ENCODE measurements around the gene EDA.

Gene EDA

GRCh38 chrX:70049406-70049805 is 433.5 kb downstream of the EDA start:
- TF ChIP-seq, protein P1, sequence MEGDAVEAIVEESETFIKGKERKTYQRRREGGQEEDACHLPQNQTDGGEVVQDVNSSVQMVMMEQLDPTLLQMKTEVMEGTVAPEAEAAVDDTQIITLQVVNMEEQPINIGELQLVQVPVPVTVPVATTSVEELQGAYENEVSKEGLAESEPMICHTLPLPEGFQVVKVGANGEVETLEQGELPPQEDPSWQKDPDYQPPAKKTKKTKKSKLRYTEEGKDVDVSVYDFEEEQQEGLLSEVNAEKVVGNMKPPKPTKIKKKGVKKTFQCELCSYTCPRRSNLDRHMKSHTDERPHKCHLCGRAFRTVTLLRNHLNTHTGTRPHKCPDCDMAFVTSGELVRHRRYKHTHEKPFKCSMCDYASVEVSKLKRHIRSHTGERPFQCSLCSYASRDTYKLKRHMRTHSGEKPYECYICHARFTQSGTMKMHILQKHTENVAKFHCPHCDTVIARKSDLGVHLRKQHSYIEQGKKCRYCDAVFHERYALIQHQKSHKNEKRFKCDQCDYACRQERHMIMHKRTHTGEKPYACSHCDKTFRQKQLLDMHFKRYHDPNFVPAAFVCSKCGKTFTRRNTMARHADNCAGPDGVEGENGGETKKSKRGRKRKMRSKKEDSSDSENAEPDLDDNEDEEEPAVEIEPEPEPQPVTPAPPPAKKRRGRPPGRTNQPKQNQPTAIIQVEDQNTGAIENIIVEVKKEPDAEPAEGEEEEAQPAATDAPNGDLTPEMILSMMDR (IDR thresholded peaks at IDR 0.05; ENCODE audit: low read length, missing control alignments) = no peak
- no peak for DNase-seq (ENCODE audit: low read depth)
- no peak overlapping the region for H3K4me3 ChIP-seq (replicated peaks; ENCODE audit: low read depth, low read length)

- DNase-seq (ENCODE audit: low read depth) = peak; percentile 6
- TF ChIP-seq, protein P1 (IDR thresholded peaks at IDR 0.05; ENCODE audit: low read length, missing control alignments) = no peak
- H3K4me3 ChIP-seq (replicated peaks; ENCODE audit: low read depth, low read length) = no peak within 1 kb of the TSS
These were observed 434.0 kb downstream of the EDA start, which contains the start of gene AWAT2 for GRCh38 chrX:70049925-70050324. TSS of gene AWAT2 (minus strand) at chrX:70049938. CDS start at chrX:70049932, 6 bp downstream.

- TF ChIP-seq, protein P1 (IDR thresholded peaks at IDR 0.05; ENCODE audit: low read length, missing control alignments) = no peak
- no peak overlapping the region for H3K4me3 ChIP-seq (replicated peaks; ENCODE audit: low read depth, low read length)
- DNase-seq (ENCODE audit: low read depth) = peak; percentile 4
These were observed 437.1 kb downstream of the EDA start for GRCh38 chrX:70052895-70053615.

DNA sequence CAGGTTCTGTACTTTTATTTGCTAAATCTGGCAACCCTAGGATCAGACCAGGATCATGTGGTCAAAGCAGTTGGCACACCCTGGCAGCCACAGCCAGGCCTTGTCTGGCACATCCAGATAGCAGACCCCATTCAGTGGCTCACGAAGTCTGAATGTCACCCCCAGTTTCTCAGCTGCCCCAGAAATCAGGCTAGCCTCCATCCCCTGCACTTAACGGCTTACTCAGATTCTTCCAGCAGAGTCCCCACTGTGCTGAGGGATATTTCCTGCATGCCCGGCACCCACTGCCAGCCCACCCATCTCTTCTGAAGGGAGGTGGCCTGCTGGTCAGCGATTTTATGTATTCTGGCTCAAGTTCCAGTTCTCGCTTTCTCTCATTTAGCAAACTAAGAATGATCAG is 438.5 kb downstream of the EDA start:
- DNase-seq (ENCODE audit: low read depth) = no peak
- TF ChIP-seq, protein P1 (IDR thresholded peaks at IDR 0.05; ENCODE audit: low read length, missing control alignments) = no peak
- no peak overlapping the region for H3K4me3 ChIP-seq (replicated peaks; ENCODE audit: low read depth, low read length)

GRCh38 chrX:70062076-70062475 is 446.2 kb downstream of the EDA start, which contains the start of gene OTUD6A:
TSS of gene OTUD6A (plus strand) at chrX:70062457. CDS start at chrX:70062525, 68 bp downstream.
- TF ChIP-seq, protein P1 (IDR thresholded peaks at IDR 0.05; ENCODE audit: low read length, missing control alignments) = no peak
- no peak within 1 kb of the TSS for H3K4me3 ChIP-seq (replicated peaks; ENCODE audit: low read depth, low read length)
- DNase-seq (ENCODE audit: low read depth) = no peak

DNA sequence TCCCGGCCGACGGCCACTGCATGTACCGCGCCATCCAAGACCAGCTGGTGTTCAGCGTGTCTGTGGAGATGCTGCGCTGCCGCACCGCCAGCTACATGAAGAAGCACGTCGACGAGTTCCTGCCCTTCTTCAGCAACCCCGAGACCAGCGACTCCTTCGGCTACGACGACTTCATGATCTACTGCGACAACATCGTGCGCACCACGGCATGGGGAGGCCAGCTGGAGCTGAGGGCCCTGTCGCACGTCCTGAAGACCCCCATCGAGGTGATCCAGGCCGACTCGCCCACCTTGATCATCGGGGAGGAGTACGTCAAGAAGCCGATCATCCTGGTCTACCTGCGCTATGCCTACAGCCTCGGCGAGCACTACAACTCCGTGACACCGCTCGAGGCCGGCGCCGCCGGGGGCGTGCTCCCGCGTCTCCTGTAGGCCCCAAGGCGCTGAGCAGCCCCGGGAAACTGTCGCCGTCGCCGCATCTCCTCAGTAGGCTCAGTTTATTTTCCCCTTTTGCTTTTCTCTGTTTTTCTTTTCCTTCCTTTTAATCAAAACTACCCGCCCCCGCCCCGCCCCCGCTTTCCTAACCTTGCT is 447.1 kb downstream of the EDA start:
- no peak overlapping the region for H3K4me3 ChIP-seq (replicated peaks; ENCODE audit: low read depth, low read length)
- TF ChIP-seq, protein P1 (IDR thresholded peaks at IDR 0.05; ENCODE audit: low read length, missing control alignments) = no peak
- DNase-seq (ENCODE audit: low read depth) = no peak

Data from fibroblast of pulmonary artery (primary cell).